ENCODE measurements around the gene CFAP73. TPM values are rescaled to one million over a fixed set of nuclear protein-coding genes. Genes with fewer than 3 reads are reported as not detected.

CFAP73 gene
- total and polyA plus RNA-seq, 10 of the 15 experiments (the other 5 are each of a cell fraction or from before 2014, with no cell fraction given), result 0.18 TPM; not detected in 9

GRCh38 chr12:113133036-113133435 is 16.5 kb upstream of the CFAP73 start (continued):
- TF ChIP-seq TCF12 (IDR thresholded peaks at IDR 0.05; ENCODE audit: low read depth, low read length), result no peak
- no peak for TF ChIP-seq NR2F1 (conservative IDR thresholded peaks at IDR 0.05)

- ATAC-seq (no peak), DNase-seq (ENCODE audit: low read depth, low spot score) (no peak), FAIRE-seq (no peak)
- Histone ChIP-seq H3K4me2 (ENCODE audit: control insufficient read depth, insufficient read depth) (no peak overlapping the region), H3K27ac (ENCODE audit: control insufficient read depth, insufficient read depth) (no peak overlapping the region), H3K36me3 (ENCODE audit: control insufficient read depth in 2 of 2, insufficient read depth in 2 of 2, low read length in 1 of 2) (no peaks in the 10 kb centered on the region), H3K9ac (ENCODE audit: control insufficient read depth, insufficient read depth, low read length) (no peak overlapping the region), H2AFZ (ENCODE audit: control insufficient read depth, low read depth, low read length) (no peak overlapping the region), H3K4me3 (no peak overlapping the region), H3K9me3 (replicated peaks; ENCODE audit: control insufficient read depth, insufficient read depth, low read length) (no peaks in the 10 kb centered on the region), H3K79me2 (ENCODE audit: control insufficient read depth, insufficient read depth, low read length) (no peaks in the 10 kb centered on the region), H4K20me1 (ENCODE audit: control insufficient read depth, insufficient read depth) (no peaks in the 10 kb centered on the region), H3K4me1 (ENCODE audit: control insufficient read depth, insufficient read depth, low read length) (peaks cover 3% of the 10 kb centered on the region; the same call in 1 of the 2 replicates), H3K27me3 (replicated peaks in 1 of 2; ENCODE audit: control insufficient read depth in 2 of 2, insufficient read depth in 2 of 2, low read length in 1 of 2) (no peaks in the 10 kb centered on the region; a peak in 2 of 4 replicates)
- ChIA-PET SMC1A (ENCODE audit: uncharacterized antibody, unreplicated experiment) (interaction anchor here (0.9 to 1.3 kb wide), 2 partner anchors 37 to 84 kb away, joined by 3 to 5 read pairs; no protein-coding TSS in a partner anchor), RAD21 (ENCODE audit: unreplicated experiment) (interaction anchor here (1.4 to 2.3 kb wide), 2 partner anchors 40 to 141 kb away, joined by 4 to 10 read pairs; no protein-coding TSS in a partner anchor), CTCF (interaction anchor here (1.2 to 2.8 kb wide), 4 partner anchors 20 to 84 kb away, joined by 3 to 17 read pairs (median 5); no protein-coding TSS in a partner anchor), POLR2A (no interaction called here)
- in situ Hi-C loops (cut with MboI), result no loop called here
- BruUV-seq (replicated peaks), result no TSS peak
- WGBS (ENCODE audit: insufficient coverage, insufficient replicate concordance, low lambda C conversion rate, missing lambda C conversion rate), result 36% methylated on average over 3 of the region's 3 CpGs
- intact Hi-C loops (cut with micrococcal nuclease; ENCODE audit: unreplicated experiment), result no loop called here
- TF ChIP-seq POU2F2 (IDR thresholded peaks at IDR 0.05; ENCODE audit: borderline replicate concordance, low read depth, low read length) (no peak), NR2C1 (IDR thresholded peaks at IDR 0.05) (no peak), BCL3 (IDR thresholded peaks at IDR 0.05; ENCODE audit: borderline replicate concordance, insufficient read depth, low read depth, low read length, poor library complexity, severe bottlenecking) (no peak), CREB1 (IDR thresholded peaks at IDR 0.05; ENCODE audit: low read depth) (no peak), JUNB (IDR thresholded peaks at IDR 0.05) (no peak), ATF2 (IDR thresholded peaks at IDR 0.05; ENCODE audit: low read length) (no peak), SKIL (IDR thresholded peaks at IDR 0.05; ENCODE audit: low read depth, poor library complexity, severe bottlenecking) (no peak), EED (IDR thresholded peaks at IDR 0.05; ENCODE audit: low read depth) (no peak), MYB (IDR thresholded peaks at IDR 0.05; ENCODE audit: borderline replicate concordance, low read depth, low read length) (no peak), MLLT1 (IDR thresholded peaks at IDR 0.05) (no peak)
Measured at GRCh38 chr12:113133666-113134065, 15.9 kb upstream of the CFAP73 start.
